Naive thymus-derived CD4-positive, alpha-beta T cell (primary cell): ENCODE data around the gene MKS1. TPM values are rescaled to one million over a fixed set of nuclear protein-coding genes. Genes with fewer than 3 reads are reported as not detected.

Source experiments
- ATAC-seq: fragments of 150-1000 bp; cut with Tn5 transposase; 2 replicates; pipeline ENCODE4 v1.10.0; 2021; ENCODE audit warnings: mild to moderate bottlenecking, moderate library complexity
- CTCF ChIA-PET: fragments of 350-600 bp; sonication (Branson Sonifier 250); formaldehyde crosslinking; loops from one replicate; lab custom pipeline; 2021; ENCODE audit warnings: antibody characterized with exemption; lab: Charles Lee
- POLR2A ChIA-PET: fragments of 350-600 bp; sonication (Branson Sonifier 250); formaldehyde crosslinking; loops from one replicate; lab custom pipeline; 2021; ENCODE audit warnings: antibody characterized with exemption, inconsistent platforms; lab: Charles Lee
- DNase-seq, 9 donors: peaks; one replicate each; pipeline versions ENCODE4 v3.0.0 to v3.0.0-alpha.2; 2020 to 2022; ENCODE audit warnings: mixed read lengths in 1 of 9
- H3K27ac ChIP-seq: one replicate; pipeline ENCODE4 v1.7.0; 2013; ENCODE audit warnings: mild to moderate bottlenecking, low read depth, low read length, moderate library complexity
- H3K27me3 ChIP-seq, 2 donors: one replicate each; pipeline ENCODE4 v1.7.0; 2013; ENCODE audit warnings: low read length in 2 of 2, mild to moderate bottlenecking in 2 of 2, moderate library complexity in 2 of 2; ENCODE audit not compliant: control insufficient read depth in 2 of 2, insufficient read depth in 2 of 2
- H3K36me3 ChIP-seq, 3 experiments: 1 replicate in 2 of 3; 2 replicates in 1 of 3; pipeline ENCODE4 v1.7.0; 2013; ENCODE audit warnings: low read length in 3 of 3, mild to moderate bottlenecking in 3 of 3, moderate library complexity in 1 of 3; ENCODE audit not compliant: insufficient read depth in 3 of 3, control insufficient read depth in 2 of 3
- H3K4me1 ChIP-seq, 2 donors: one replicate each; pipeline ENCODE4 v1.7.0; 2013; ENCODE audit warnings: low read length in 2 of 2, mild to moderate bottlenecking in 2 of 2, moderate library complexity in 1 of 2; ENCODE audit not compliant: control insufficient read depth in 2 of 2, insufficient read depth in 2 of 2
- H3K4me3 ChIP-seq: 2 replicates; pipeline ENCODE4 v1.7.0; 2013; ENCODE audit warnings: mild to moderate bottlenecking, low read length
- H3K9me3 ChIP-seq, 3 experiments: 1 replicate in 2 of 3; 2 replicates in 1 of 3; pipeline ENCODE4 v1.7.0; 2013; ENCODE audit warnings: low read length in 3 of 3; ENCODE audit not compliant: control insufficient read depth in 2 of 3
- H3K27ac Mint-ChIP-seq, 9 donors: one replicate each; pipeline ENCODE4 v1.8.0; 2020 to 2022; ENCODE audit warnings: mixed read lengths in 9 of 9, mild to moderate bottlenecking in 8 of 9, moderate library complexity in 5 of 9, inconsistent platforms in 2 of 9
- H3K27me3 Mint-ChIP-seq, 5 donors: one replicate each; pipeline ENCODE4 v1.8.0; 2021 to 2022; ENCODE audit warnings: mixed read lengths in 5 of 5, mild to moderate bottlenecking in 1 of 5
- H3K36me3 Mint-ChIP-seq, 5 donors: one replicate each; pipeline ENCODE4 v1.8.0; 2020 to 2022; ENCODE audit warnings: mixed read lengths in 5 of 5, mild to moderate bottlenecking in 3 of 5, inconsistent platforms in 1 of 5
- H3K4me1 Mint-ChIP-seq, 7 donors: one replicate each; pipeline ENCODE4 v1.8.0; 2020 to 2022; ENCODE audit warnings: mixed read lengths in 7 of 7, mild to moderate bottlenecking in 3 of 7, inconsistent platforms in 1 of 7
- H3K4me3 Mint-ChIP-seq, 10 donors: one replicate each; pipeline ENCODE4 v1.8.0; 2020 to 2022; ENCODE audit warnings: mild to moderate bottlenecking in 10 of 10, mixed read lengths in 10 of 10, moderate library complexity in 6 of 10, inconsistent platforms in 2 of 10
- H3K9me3 Mint-ChIP-seq, 11 donors: one replicate each; pipeline ENCODE4 v1.8.0; 2020 to 2022; ENCODE audit warnings: mixed read lengths in 11 of 11, mild to moderate bottlenecking in 4 of 11, inconsistent platforms in 1 of 11, moderate library complexity in 1 of 11
- intact Hi-C, 2 donors: fragments of 100-400 bp; cut with micrococcal nuclease; formaldehyde crosslinking; loops; one replicate each; pipeline ENCODE4 v1.15.1; 2023
- polyA plus RNA-seq, 2 donors: library from polyadenylated mRNA; unstranded; fragments of 300-500 nt; fragmentation: Illumina TruSeq; gene quantifications; one replicate each; pipeline ENCODE4 v1.2.3, GENCODE V29; 2021
- total RNA-seq, 6 experiments: library from RNA in 5 of 6; stranded (reverse) in 5 of 6; gene quantifications; 1 replicate in 5 of 6; 2 replicates in 1 of 6; pipeline ENCODE4 v1.2.3 and lab custom pipeline; 2021 to 2026

MKS1 gene
- total and polyA plus RNA-seq, 7 experiments from 2014 or later, result 10.0 to 29.1 (median 14.5) TPM

DNA sequence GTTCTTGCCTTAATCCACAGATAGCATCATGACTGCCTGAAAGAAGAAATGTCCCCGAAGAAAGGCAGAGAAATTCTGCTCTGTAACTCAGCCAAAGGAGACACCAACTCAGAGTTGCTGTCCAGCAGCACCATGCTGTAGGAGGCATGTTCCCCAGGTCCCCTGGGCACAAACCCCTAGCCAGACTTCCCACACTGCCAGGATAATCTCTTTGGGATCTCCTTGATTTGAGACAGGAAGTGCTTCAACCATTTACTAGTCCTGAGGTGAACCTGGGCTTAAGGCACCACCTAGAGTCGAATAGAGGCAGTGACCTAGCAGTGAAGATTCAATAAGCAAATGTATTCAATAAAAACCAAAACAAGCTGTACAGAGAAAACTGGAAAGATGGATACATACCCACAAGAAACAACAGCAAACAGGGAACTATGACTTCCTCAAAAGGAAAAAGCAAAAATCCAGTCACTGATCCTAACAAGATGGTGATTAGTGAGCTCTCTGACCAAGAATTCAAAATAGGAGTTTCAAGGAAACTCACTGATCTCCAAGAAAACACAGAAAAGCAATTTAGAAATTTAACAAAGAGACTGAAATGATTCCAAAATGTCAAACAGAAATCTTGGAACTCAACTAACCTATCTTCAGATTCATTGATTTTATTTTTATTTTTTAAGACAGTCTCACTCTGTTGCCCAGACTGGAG, 46.5 kb downstream of the MKS1 start:
- intact Hi-C loops, result loop anchor here (1.0 to 10.0 kb wide), 13 partner anchors 10 to 1042 kb away; partner anchors contain the start of genes MRPS23 (in 2 of the 2) and SRSF1 (in 1 of the 2)

GRCh38 chr17:58170622-58171021, 48.4 kb downstream of the MKS1 start:
- Histone ChIP-seq H3K4me1 (peaks cover 38 to 39% of the 10 kb centered on the region in 2 donors), H3K36me3 (no peaks in the 10 kb centered on the region), H3K9me3 (no peaks in the 10 kb centered on the region), H3K27ac (peak overlapping the region; percentile 43), H3K4me3 (peak overlapping the region; percentile 35), H3K27me3 (no peaks in the 10 kb centered on the region)
- Mint-ChIP-seq H3K27ac (peak overlapping the region; percentile 28 to 96 (median 87)), H3K9me3 (peaks cover 0 to 5% (median 0%) of the 10 kb centered on the region in 11 donors), H3K36me3 (peaks cover 0 to 4% (median 0%) of the 10 kb centered on the region in 5 donors), H3K4me3 (peak overlapping the region; percentile 20 to 76 (median 72)), H3K27me3 (peaks cover 0 to 37% (median 0%) of the 10 kb centered on the region in 5 donors), H3K4me1 (peaks cover 32 to 68% (median 59%) of the 10 kb centered on the region in 7 donors)
- ATAC-seq, result no peak
- ChIA-PET CTCF (interaction anchor here (0.8 to 6.0 kb wide), 10 partner anchors 9 to 53 kb away, joined by 3 to 83 read pairs (median 4); no protein-coding TSS in a partner anchor), POLR2A (interaction anchor here (0.9 to 2.1 kb wide), 6 partner anchors 11 to 51 kb away, joined by 3 to 16 read pairs (median 5); no protein-coding TSS in a partner anchor)
- intact Hi-C loops, result loop anchor here (5.0 to 10.0 kb wide), 3 partner anchors 253 to 318 kb away; partner anchors contain the start of gene MRPS23 (in 2 of the 2)
- peak in 3 of 9 donors; percentile 9 to 13 (median 13) for DNase-seq

More for the DNA sequence above, 46.5 kb downstream of the MKS1 start:
- no peak overlapping the region for H3K27ac ChIP-seq
- peaks cover 38 to 39% of the 10 kb centered on the region in 2 donors for H3K4me1 ChIP-seq
- no peak overlapping the region for H3K4me3 ChIP-seq
- peak; percentile 80 for ATAC-seq
- POLR2A ChIA-PET, result interaction anchor here (0.7 to 2.1 kb wide), 8 partner anchors 14 to 297 kb away, joined by 3 to 10 read pairs (median 3); no protein-coding TSS in a partner anchor
- no peaks in the 10 kb centered on the region for H3K36me3 ChIP-seq
- no peaks in the 10 kb centered on the region for H3K9me3 ChIP-seq
- H3K4me1 Mint-ChIP-seq, result peaks cover 31 to 49% (median 48%) of the 10 kb centered on the region in 7 donors
- H3K9me3 Mint-ChIP-seq, result peaks cover 0 to 5% (median 0%) of the 10 kb centered on the region in 11 donors
- CTCF ChIA-PET, result interaction anchor here (0.7 to 6.0 kb wide), 17 partner anchors 9 to 279 kb away, joined by 3 to 83 read pairs (median 4); no protein-coding TSS in a partner anchor
- peaks cover 0 to 4% (median 0%) of the 10 kb centered on the region in 5 donors for H3K36me3 Mint-ChIP-seq
- peak overlapping the region in 8 of 9 donors; percentile 2 to 96 (median 74) for H3K27ac Mint-ChIP-seq
- DNase-seq, result peak in 7 of 9 donors; percentile 42 to 69 (median 61)
- H3K27me3 Mint-ChIP-seq, result peaks cover 0 to 20% (median 2%) of the 10 kb centered on the region in 5 donors
- H3K27me3 ChIP-seq, result no peaks in the 10 kb centered on the region
- peak overlapping the region in 9 of 10 donors; percentile 8 to 71 (median 35) for H3K4me3 Mint-ChIP-seq

DNA sequence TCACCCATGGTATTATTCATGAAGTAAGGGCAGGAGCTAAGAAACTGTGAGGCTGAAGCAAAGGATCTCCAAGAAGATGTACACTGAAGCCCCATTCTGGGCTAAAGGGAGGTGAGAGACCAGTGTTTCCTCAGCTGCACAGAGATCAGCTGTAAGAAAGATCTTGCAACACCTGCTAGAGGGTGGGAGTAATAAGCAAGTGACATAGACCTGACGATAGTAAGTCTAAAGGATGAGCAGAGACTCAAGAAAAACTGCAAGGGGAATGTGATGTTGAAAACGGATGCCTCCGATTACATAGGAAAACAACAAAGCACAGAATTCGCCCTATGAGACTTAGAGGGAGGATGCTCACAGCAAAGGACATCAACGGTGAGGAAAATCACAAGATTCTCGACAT, 52.4 kb downstream of the MKS1 start, which contains the start of gene OR4D2:
TSS of gene OR4D2 (plus strand) at position 301 of the 400 bp plus-strand sequence. CDS start 2,674 bp downstream, outside the sequence.
- Histone ChIP-seq H3K9me3 (no peaks in the 10 kb centered on the region), H3K27me3 (no peaks in the 10 kb centered on the region), H3K4me1 (peaks cover 30 to 32% of the 10 kb centered on the region in 2 donors), H3K4me3 (no peak within 1 kb of the TSS), H3K27ac (no peak within 1 kb of the TSS), H3K36me3 (no peaks in the 10 kb centered on the region)
- Mint-ChIP-seq H3K36me3 (peaks cover 0 to 9% (median 0%) of the 10 kb centered on the region in 5 donors), H3K9me3 (peaks cover 0 to 13% (median 2%) of the 10 kb centered on the region in 11 donors), H3K27me3 (peaks cover 0 to 56% (median 0%) of the 10 kb centered on the region in 5 donors), H3K4me3 (peak within 1 kb of the TSS in 4 of 10 donors; percentile 17 to 39 (median 29)), H3K27ac (peak within 1 kb of the TSS in 7 of 9 donors; percentile 25 to 87 (median 68)), H3K4me1 (peaks cover 25 to 84% (median 55%) of the 10 kb centered on the region in 7 donors)
- DNase-seq (no peak), ATAC-seq (no peak)
- ChIA-PET POLR2A (interaction anchor here (0.6 kb wide), 1 partner anchor 879 kb away, joined by 3 read pairs; no protein-coding TSS in a partner anchor), CTCF (no interaction called here)
- intact Hi-C loops, result no loop called here

DNA sequence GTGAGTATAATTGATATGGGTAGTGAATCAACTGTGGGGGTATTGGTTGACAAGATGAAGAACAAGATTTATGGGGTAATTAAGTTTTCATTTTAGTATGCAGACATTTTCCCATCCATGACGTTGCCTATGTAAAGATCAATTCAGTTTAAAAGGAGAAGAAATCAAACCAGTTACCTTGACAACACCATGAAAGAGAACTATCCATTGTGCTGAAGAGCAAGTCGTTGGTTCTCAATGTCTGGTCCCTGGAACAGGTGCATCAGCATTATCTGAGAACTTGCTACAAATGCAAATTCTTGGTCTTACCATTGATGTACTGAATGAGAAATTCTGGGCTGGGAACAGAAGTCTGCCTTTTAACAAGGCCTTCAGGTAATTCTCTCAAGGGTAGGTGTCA, 53.1 kb downstream of the MKS1 start:
- peak in 3 of 9 donors; percentile 21 to 33 (median 24) for DNase-seq
- CTCF ChIA-PET, result interaction anchor here (0.8 kb wide), 1 partner anchor 986 kb away, joined by 3 read pairs; no protein-coding TSS in a partner anchor
- peak overlapping the region in 1 of 9 donors; percentile 22 for H3K27ac Mint-ChIP-seq
- peaks cover 26% of the 10 kb centered on the region in 2 donors for H3K4me1 ChIP-seq
- no peaks in the 10 kb centered on the region for H3K9me3 ChIP-seq
- peaks cover 20 to 77% (median 48%) of the 10 kb centered on the region in 7 donors for H3K4me1 Mint-ChIP-seq
- H3K36me3 Mint-ChIP-seq, result peaks cover 0 to 9% (median 0%) of the 10 kb centered on the region in 5 donors
- H3K36me3 ChIP-seq, result no peaks in the 10 kb centered on the region
- no peak overlapping the region for H3K4me3 Mint-ChIP-seq
- peaks cover 0 to 13% (median 2%) of the 10 kb centered on the region in 11 donors for H3K9me3 Mint-ChIP-seq
- POLR2A ChIA-PET, result interaction anchor here (1.0 to 1.2 kb wide), 2 partner anchors 9 to 19 kb away, joined by 5 to 7 read pairs; no protein-coding TSS in a partner anchor
- peaks cover 0 to 63% (median 0%) of the 10 kb centered on the region in 5 donors for H3K27me3 Mint-ChIP-seq
- intact Hi-C loops, result no loop called here
- H3K27me3 ChIP-seq, result no peaks in the 10 kb centered on the region
- H3K4me3 ChIP-seq, result no peak overlapping the region
- H3K27ac ChIP-seq, result no peak overlapping the region
- no peak for ATAC-seq

GRCh38 chr17:58161566-58161965, 57.5 kb downstream of the MKS1 start:
- Mint-ChIP-seq H3K36me3 (peaks cover 0 to 17% (median 8%) of the 10 kb centered on the region in 5 donors), H3K27ac (no peak overlapping the region), H3K4me1 (peaks cover 14 to 73% (median 40%) of the 10 kb centered on the region in 7 donors), H3K27me3 (peaks cover 0 to 59% (median 0%) of the 10 kb centered on the region in 5 donors), H3K9me3 (peaks cover 0 to 17% (median 2%) of the 10 kb centered on the region in 11 donors), H3K4me3 (no peak overlapping the region)
- H3K27ac ChIP-seq, result no peak overlapping the region
- peaks cover 5% of the 10 kb centered on the region in 2 donors for H3K4me1 ChIP-seq
- no peak for DNase-seq
- ATAC-seq, result no peak
- no peaks in the 10 kb centered on the region for H3K27me3 ChIP-seq
- CTCF ChIA-PET, result interaction anchor here (1.0 kb wide), 1 partner anchor 10 kb away, joined by 3 read pairs; no protein-coding TSS in a partner anchor
- H3K36me3 ChIP-seq, result no peaks in the 10 kb centered on the region
- intact Hi-C loops, result no loop called here
- no peaks in the 10 kb centered on the region for H3K9me3 ChIP-seq
- POLR2A ChIA-PET, result no interaction called here
- H3K4me3 ChIP-seq, result no peak overlapping the region
